ENCODE measurements around the gene SIX2. TPM values are rescaled to one million over a fixed set of nuclear protein-coding genes. Genes with fewer than 3 reads are reported as not detected.

SIX2 gene
- total and polyA plus RNA-seq, 2 donors (not counting 3 experiments of a cell fraction or from before 2014, with no cell fraction given), result 0.24 to 0.54 TPM

- ChIA-PET POLR2A (no interaction called here), CTCF (interaction anchor here (0.5 to 3.0 kb wide), 22 partner anchors 9 to 1384 kb away, joined by 3 to 26 read pairs (median 3); no protein-coding TSS in a partner anchor)
- peaks cover 62 to 76% of the 10 kb centered on the region in 2 experiments for H3K27me3 ChIP-seq (ENCODE audit: control insufficient read depth in 2 of 2, insufficient read depth in 2 of 2, low read length in 2 of 2)
- H3K27ac ChIP-seq (ENCODE audit: insufficient read depth, low read depth, low read length), result no peak overlapping the region
- no peaks in the 10 kb centered on the region for H3K9me1 ChIP-seq (replicated peaks; ENCODE audit: control insufficient read depth, extremely low read depth, insufficient read depth, low read length)
- H3K9me3 ChIP-seq (replicated peaks; ENCODE audit: control insufficient read depth, insufficient read depth, low read length), result no peaks in the 10 kb centered on the region
- peak overlapping the region; percentile 34 for H3K4me2 ChIP-seq (ENCODE audit: insufficient read depth, low read length)
- dilution Hi-C loops (cut with MboI; ENCODE audit: extremely low pct_ligation_motif_present, low sequenced_read_pairs), result no loop called here
- H3K9ac ChIP-seq (replicated peaks; ENCODE audit: extremely low read depth, insufficient read depth, low read length), result no peak overlapping the region
- H3K4me1 ChIP-seq (ENCODE audit: control insufficient read depth, extremely low read depth, insufficient read depth, low read length), result peaks cover 23% of the 10 kb centered on the region
- peak overlapping the region; percentile 73 for H2AFZ ChIP-seq (ENCODE audit: low read depth, low read length)
- intact Hi-C loops (cut with micrococcal nuclease), result loop anchor here (1.0 to 5.0 kb wide), 2 partner anchors 32 to 154 kb away; no protein-coding TSS in a partner anchor
- BruUV-seq (replicated peaks), result no TSS peak
- no peaks in the 10 kb centered on the region for H4K20me1 ChIP-seq (replicated peaks; ENCODE audit: control insufficient read depth, extremely low read depth, insufficient read depth, low read length)
- H3K79me2 ChIP-seq (ENCODE audit: control insufficient read depth, insufficient read depth, low read length), result no peaks in the 10 kb centered on the region
- FAIRE-seq (no peak), DNase-seq (ENCODE audit: low read depth, low spot score) (no peak)
- H3K36me3 ChIP-seq (ENCODE audit: control insufficient read depth in 2 of 2, extremely low read depth in 1 of 2, insufficient read depth in 2 of 2, low read length in 2 of 2), result no peaks in the 10 kb centered on the region
- TF ChIP-seq MAX (IDR thresholded peaks at IDR 0.05; ENCODE audit: insufficient read depth, insufficient read length) (peak; percentile 17), EZH2 (IDR thresholded peaks at IDR 0.05; ENCODE audit: borderline replicate concordance, low read depth, low read length, severe bottlenecking) (peak; percentile 99), MYC (IDR thresholded peaks at IDR 0.05; ENCODE audit: low read depth, low read length) (no peak)
- H3K4me3 ChIP-seq (replicated peaks in 1 of 3; ENCODE audit: insufficient read depth in 1 of 3, low read depth in 1 of 3, low read length in 3 of 3), result peak overlapping the region in 1 of 3 experiments; percentile 29
Observed at GRCh38 chr2:45013229-45014015, 4.2 kb upstream of the SIX2 start.

GRCh38 chr2:45012733-45013132 lies 3.5 kb upstream of the SIX2 start:
- dilution Hi-C loops (cut with MboI; ENCODE audit: extremely low pct_ligation_motif_present, low sequenced_read_pairs) (no loop called here), intact Hi-C loops (cut with micrococcal nuclease) (loop anchor here (5.0 kb wide), 1 partner anchor 155 kb away; no protein-coding TSS in a partner anchor)
- Histone ChIP-seq H3K9me3 (replicated peaks; ENCODE audit: control insufficient read depth, insufficient read depth, low read length) (no peaks in the 10 kb centered on the region), H3K9me1 (replicated peaks; ENCODE audit: control insufficient read depth, extremely low read depth, insufficient read depth, low read length) (no peaks in the 10 kb centered on the region), H3K36me3 (ENCODE audit: control insufficient read depth in 2 of 2, extremely low read depth in 1 of 2, insufficient read depth in 2 of 2, low read length in 2 of 2) (no peaks in the 10 kb centered on the region), H3K4me3 (replicated peaks in 1 of 3; ENCODE audit: insufficient read depth in 1 of 3, low read depth in 1 of 3, low read length in 3 of 3) (no peak overlapping the region), H3K9ac (replicated peaks; ENCODE audit: extremely low read depth, insufficient read depth, low read length) (no peak overlapping the region), H3K27ac (ENCODE audit: insufficient read depth, low read depth, low read length) (no peak overlapping the region), H3K4me1 (ENCODE audit: control insufficient read depth, extremely low read depth, insufficient read depth, low read length) (peaks cover 23% of the 10 kb centered on the region), H3K27me3 (ENCODE audit: control insufficient read depth in 2 of 2, insufficient read depth in 2 of 2, low read length in 2 of 2) (peaks cover 62 to 77% of the 10 kb centered on the region in 2 experiments), H3K4me2 (ENCODE audit: insufficient read depth, low read length) (no peak overlapping the region), H3K79me2 (ENCODE audit: control insufficient read depth, insufficient read depth, low read length) (no peaks in the 10 kb centered on the region), H2AFZ (ENCODE audit: low read depth, low read length) (no peak overlapping the region), H4K20me1 (replicated peaks; ENCODE audit: control insufficient read depth, extremely low read depth, insufficient read depth, low read length) (no peaks in the 10 kb centered on the region)
- CTCF ChIA-PET, result interaction anchor here (0.5 to 3.0 kb wide), 9 partner anchors 9 to 482 kb away, joined by 3 to 26 read pairs (median 4); no protein-coding TSS in a partner anchor
- no peak for FAIRE-seq
- POLR2A ChIA-PET, result no interaction called here
- no peak for DNase-seq (ENCODE audit: low read depth, low spot score)
- no peak for TF ChIP-seq GATA2 (IDR thresholded peaks at IDR 0.05; ENCODE audit: insufficient read depth, insufficient read length, low read depth, low read length)
- no peak for TF ChIP-seq MYC (IDR thresholded peaks at IDR 0.05; ENCODE audit: low read depth, low read length)
- TF ChIP-seq CTCF (IDR thresholded peaks at IDR 0.05; ENCODE audit: extremely low read depth in 1 of 2, insufficient read depth in 1 of 2, low read depth in 1 of 2, low read length in 2 of 2), result no peak
- TF ChIP-seq FOS (IDR thresholded peaks at IDR 0.05; ENCODE audit: borderline replicate concordance, insufficient read depth, low read length), result no peak
- TF ChIP-seq POLR2AphosphoS5 (IDR thresholded peaks at IDR 0.05; ENCODE audit: insufficient read depth, low read depth, low read length), result no peak
- no peak for TF ChIP-seq EZH2 (IDR thresholded peaks at IDR 0.05; ENCODE audit: borderline replicate concordance, low read depth, low read length, severe bottlenecking)
- BruUV-seq (replicated peaks), result no TSS peak

All from endothelial cell of umbilical vein (primary cell).